Right forelimb (tissue), 1 donor: ENCODE data around the gene CLCN6.

Experiments used
- DNase-seq: peaks from one replicate; pipeline ENCODE4 v3.0.0-alpha.2; 2018

Gene CLCN6

GRCh38 chr1:11779715-11780379, 26.1 kb upstream of the CLCN6 start:
- no peak for DNase-seq

GRCh38 chr1:11780380-11781147, 25.4 kb upstream of the CLCN6 start:
- no peak for DNase-seq

- DNase-seq = no peak
Measured at GRCh38 chr1:11781297-11781696, 24.7 kb upstream of the CLCN6 start.

GRCh38 chr1:11782127-11782708, 23.8 kb upstream of the CLCN6 start:
- no peak for DNase-seq

GRCh38 chr1:11783556-11783955, 22.4 kb upstream of the CLCN6 start:
- no peak for DNase-seq

- no peak for DNase-seq
Measured at GRCh38 chr1:11784256-11784992, 21.6 kb upstream of the CLCN6 start.

GRCh38 chr1:11784993-11785769, 20.8 kb upstream of the CLCN6 start:
- peak; percentile 77 for DNase-seq

- no peak for DNase-seq
Measured at GRCh38 chr1:11786168-11786567, 19.8 kb upstream of the CLCN6 start.

GRCh38 chr1:11787251-11787803, 18.7 kb upstream of the CLCN6 start:
- DNase-seq = no peak

- no peak for DNase-seq
Measured at GRCh38 chr1:11787804-11788436, 18.1 kb upstream of the CLCN6 start.

- DNase-seq = no peak
Measured at GRCh38 chr1:11788549-11789053, 17.4 kb upstream of the CLCN6 start.

- no peak for DNase-seq
Measured at GRCh38 chr1:11789126-11790067, 16.6 kb upstream of the CLCN6 start.

- DNase-seq = no peak
Measured at GRCh38 chr1:11790101-11790879, 15.7 kb upstream of the CLCN6 start.

- peak; percentile 73 for DNase-seq
Measured at GRCh38 chr1:11790880-11791715, 14.9 kb upstream of the CLCN6 start.

- no peak for DNase-seq
Measured at GRCh38 chr1:11792106-11792505, 13.9 kb upstream of the CLCN6 start.

GRCh38 chr1:11793819-11794218, 12.2 kb upstream of the CLCN6 start:
- no peak for DNase-seq

GRCh38 chr1:11794446-11795237, 11.3 kb upstream of the CLCN6 start:
- DNase-seq = no peak
